T47D (cell line): ENCODE data around the gene AGAP2.

Source experiments
- DNase-seq, 2 experiments: peaks; one replicate each; pipeline versions ENCODE4 v3.0.0 to v3.0.0-alpha.2; 2011 to 2012; ENCODE audit warnings: low read depth in 1 of 2, low spot score in 1 of 2
- JUND ChIP-seq: IDR thresholded peaks from 2 replicates; pipeline ENCODE4 v1.6.1; 2012; ENCODE audit warnings: low read depth
- in situ Hi-C: cut with HindIII; loops from 2 replicates; pipeline ENCODE4 v1.10.0; 2016; ENCODE audit warnings: low sequenced_read_pairs, low pct_unique_long_range_greater_than_20kb

Gene AGAP2

DNA sequence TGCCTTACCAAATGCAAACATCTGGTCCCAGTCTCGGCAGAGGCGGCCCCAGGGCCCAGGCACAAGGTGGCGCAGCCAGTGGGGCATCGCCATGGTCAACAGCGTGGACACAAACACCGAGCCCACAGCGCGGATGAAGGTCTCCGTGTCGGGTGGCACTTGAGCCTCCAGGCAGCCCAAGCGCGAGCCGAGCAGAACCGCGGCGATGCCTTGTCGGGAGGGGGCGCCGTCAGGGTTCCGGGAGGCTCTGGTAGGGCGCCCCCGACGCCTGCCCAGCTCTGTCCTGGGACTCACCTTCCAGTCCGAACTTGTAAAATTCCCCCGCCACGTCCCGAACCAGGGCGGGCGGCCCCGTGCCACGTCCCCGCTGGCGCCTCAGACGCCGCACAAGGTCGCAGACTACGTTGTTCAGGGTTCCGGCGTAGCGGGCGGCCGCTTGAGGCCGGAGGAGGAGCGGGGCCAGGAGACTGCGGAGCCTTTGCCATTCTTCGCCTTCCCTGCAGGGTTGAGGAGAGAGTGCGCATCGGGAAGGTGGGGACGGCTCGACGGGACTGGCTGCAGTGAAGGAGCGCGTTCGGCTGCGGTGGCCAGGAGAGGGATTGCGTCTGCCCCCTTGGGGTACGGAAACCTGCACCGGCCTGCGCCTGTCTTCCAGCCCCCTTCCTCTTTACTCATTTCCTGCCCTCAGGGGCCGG is 26.6 kb upstream of the AGAP2 start:
- DNase-seq = peak; percentile 55 to 63
- no peak for TF ChIP-seq JUND
- in situ Hi-C loops = no loop called here

DNA sequence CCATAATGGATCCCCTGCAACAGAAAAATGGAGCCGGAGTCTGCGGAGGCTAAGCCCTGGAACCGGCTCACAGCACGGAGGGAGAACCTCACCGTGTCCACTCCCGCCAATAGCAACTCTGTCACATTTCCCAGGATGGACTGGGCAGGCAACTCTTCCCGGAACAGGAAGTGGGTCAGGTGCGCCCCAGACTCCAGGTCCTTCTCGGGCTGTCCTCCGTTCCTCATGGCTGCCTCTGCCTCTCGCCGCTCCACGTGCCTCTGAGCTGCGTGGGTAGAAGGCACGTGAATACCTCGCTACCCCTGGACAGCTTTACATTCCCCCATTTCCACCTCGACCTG is 26.1 kb upstream of the AGAP2 start:
- no peak for TF ChIP-seq JUND
- DNase-seq = peak in 1 of 2 experiments; percentile 45
- in situ Hi-C loops = no loop called here

DNA sequence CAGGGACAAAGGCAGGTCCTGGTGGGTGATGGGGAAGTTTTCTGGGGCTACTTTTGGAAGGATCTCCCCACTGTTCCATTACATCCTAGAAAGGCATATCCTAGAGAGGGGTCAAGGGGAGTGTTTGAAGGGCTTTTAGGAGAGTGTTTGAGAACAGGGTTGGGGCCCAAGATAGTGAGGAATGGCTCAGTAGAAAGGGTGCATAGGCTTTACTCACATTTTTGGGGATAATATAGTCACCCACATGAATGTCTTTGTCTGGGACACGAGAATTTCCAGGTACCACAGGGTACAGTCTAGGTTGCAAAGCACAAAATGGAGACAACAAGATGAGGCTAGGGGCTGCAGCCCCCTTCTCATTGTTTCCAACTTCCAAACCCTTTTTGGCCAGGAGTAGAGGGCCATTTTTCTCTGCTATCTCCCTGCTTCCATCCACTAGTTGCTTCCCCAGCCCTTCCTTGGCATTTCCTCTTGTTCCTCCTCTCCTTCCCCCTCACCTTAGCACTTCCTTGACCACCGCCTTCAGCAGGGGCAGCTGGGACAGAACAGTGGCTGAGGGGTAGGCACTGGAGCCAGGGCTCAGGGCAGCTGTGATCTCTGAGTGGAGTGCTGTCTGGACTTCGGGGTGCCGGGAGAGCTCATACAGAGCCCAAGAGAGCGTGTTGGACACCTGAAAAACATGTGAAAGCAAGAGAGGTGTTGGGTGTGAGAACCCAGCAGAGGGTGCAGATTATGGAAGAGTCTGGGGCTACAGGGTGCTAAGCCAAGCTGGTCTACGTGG is 25.5 kb upstream of the AGAP2 start:
- in situ Hi-C loops = no loop called here

DNA sequence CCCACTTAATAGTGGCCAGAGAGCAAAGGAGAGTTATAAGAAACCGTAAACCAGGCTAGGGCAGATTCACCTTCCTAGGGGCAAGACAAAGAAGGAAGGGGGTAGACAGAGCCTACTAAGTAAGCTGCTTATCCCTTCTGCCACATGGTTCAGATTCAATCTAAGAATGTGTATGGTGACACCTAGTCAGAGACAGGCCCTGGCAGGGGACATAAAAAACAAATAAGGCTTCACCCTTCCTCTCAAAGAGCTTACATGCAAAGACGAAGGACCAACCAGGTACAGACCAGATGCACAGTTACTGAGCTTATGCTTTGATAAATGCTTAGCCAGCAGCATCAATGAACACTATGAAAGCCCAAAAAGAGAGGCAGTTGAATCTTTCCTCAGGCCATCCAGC is 23.9 kb upstream of the AGAP2 start:
- in situ Hi-C loops = no loop called here
- no peak for TF ChIP-seq JUND
- DNase-seq = no peak

More for the DNA sequence above, 25.5 kb upstream of the AGAP2 start:
- DNase-seq = no peak
- TF ChIP-seq JUND = no peak

DNA sequence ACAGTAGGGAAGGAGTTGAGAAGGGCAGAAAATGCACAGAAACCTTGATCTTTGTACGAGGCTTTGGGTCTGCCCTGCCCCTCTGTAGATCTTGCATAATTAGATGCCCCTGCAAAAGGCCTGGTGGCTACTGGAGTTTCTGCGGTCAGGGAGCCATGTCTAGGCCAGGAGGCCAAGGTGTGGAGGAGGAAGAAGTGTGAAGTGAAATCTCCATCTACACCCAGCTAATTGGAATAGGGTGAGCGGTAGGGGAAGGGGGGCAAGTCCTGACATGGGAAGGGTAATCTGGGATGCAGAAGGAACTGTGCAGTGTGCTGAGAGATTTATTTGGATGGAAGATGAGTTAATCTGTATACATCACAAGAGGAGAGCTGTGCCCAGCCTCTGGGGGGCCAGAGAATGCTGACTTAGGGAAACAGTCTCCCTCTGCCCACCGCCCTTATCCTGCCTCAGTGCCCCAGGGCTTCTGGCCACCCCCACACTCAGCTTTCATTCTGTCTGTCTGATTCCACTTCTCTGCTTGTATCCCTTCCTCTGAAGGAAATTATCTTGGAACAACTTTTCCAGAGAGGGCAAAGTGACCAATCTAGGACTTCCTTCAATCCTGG is 23.0 kb upstream of the AGAP2 start:
- no peak for DNase-seq
- TF ChIP-seq JUND = no peak
- in situ Hi-C loops = no loop called here

DNA sequence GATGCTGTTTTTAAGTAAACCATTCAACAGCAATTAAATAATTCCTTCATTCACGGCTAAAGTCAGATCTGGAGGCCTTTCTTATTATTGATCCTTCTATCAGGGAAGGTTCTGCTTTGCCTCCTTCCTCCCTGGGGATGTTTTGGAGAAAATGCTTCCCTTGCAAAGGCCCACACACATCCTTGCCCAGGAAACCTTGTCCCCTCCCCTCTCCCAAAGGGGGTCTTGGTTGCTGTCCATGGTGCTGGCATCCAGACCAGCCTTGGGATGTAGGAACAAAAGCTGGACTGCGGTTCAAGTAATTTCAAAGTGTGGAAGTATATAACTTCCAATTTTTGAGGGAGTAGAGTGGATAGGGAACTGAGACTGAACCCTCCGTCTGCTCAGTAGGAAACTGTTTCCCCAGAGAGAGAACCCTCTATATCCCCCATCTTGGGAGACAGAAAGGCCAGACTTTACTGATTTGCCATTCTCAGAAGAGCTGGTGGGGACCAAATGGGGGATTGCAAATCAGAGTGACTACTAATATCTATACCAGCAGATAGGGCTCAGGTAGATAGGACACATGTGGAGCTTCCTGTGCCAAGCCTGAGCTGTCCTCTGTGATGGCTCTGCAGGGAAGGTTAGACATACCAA is 21.9 kb upstream of the AGAP2 start:
- TF ChIP-seq JUND = no peak
- no peak for DNase-seq
- in situ Hi-C loops = no loop called here

DNA sequence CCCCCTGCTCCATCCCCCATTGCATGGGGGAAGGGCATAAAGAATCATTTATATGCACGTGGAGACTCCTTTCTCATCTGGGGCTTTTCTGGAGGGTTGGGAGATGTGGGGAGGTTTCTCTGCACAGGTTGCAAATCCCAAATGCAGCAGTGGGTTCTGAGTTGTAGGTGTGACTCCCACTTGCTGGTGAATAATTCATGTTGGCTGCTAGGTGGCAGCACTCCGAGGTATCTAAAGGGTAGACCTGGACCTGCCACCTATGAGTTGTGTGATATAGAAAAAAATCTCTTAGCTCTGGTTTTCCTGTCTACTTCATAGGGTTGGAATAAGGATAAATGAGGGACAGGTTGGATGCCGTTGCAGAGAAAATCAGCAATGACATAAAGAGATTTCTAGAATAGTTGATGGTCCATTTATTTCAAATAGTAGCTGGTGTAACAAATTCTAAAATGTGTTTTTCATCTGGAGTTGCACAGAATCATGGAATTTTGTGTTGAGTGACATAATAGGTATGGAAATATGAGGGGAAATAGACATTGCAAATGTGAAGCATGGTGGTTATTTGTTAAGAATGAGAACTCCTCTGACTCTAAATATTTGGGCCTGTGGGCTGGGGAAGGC is 20.9 kb upstream of the AGAP2 start:
- peak; percentile 76 to 79 for DNase-seq
- in situ Hi-C loops = no loop called here
- TF ChIP-seq JUND = no peak

DNA sequence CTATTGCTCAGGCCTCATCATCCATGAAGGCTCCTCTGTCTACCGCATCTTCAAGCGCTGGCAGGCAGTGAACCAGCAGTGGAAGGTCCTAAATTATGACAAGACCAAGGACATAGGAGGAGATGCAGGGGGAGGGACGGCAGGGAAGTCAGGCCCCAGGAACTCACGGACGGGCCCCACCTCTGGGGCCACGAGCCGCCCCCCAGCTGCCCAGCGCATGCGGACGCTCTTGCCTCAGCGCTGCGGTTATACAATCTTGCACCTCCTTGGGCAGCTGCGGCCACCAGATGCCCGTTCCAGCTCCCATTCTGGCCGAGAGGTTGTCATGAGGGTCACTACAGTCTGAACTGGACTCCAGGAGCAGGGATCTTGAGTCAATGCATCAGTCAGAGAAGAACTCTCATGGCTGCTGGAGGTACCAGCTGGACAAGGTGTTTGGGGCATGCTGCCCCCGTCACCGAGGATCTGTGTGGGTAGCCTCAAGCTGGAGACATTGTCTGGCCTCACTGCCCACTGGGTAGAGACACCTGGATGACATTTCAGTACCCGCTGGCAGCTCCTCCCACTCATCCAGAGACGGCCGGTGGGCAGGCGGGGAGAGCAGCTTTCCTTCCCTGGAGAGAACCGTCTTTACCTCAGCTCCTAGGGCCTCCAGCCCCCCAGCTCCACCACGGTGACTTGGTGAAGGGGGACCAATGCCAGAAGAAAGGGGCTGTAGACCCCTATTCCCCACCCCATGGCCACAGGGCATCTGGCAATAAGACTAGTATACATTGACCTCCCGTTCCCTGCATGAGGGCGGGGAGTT is 20.2 kb upstream of the AGAP2 start:
- DNase-seq = no peak
- in situ Hi-C loops = no loop called here
- TF ChIP-seq JUND = no peak

DNA sequence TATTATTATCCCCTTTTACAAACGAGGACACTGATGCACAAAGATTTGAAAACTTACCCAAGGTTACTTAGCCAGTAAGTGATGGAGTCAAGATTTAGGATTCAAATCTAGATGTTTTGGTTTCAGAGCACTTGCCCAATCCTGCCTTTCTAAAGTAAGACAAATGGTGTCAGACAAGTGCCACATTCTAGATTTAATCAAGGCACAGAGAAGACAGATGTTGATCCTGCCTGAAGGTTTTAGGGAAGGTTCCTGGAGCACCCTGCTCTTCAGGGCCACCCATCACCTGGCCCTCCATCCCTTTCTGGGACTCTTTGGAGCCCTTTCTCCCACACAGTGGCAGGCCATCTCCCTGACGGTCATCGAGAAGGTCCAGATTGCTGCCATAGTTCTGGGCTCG is 19.2 kb upstream of the AGAP2 start:
- no peak for DNase-seq
- TF ChIP-seq JUND = no peak
- in situ Hi-C loops = no loop called here

DNA sequence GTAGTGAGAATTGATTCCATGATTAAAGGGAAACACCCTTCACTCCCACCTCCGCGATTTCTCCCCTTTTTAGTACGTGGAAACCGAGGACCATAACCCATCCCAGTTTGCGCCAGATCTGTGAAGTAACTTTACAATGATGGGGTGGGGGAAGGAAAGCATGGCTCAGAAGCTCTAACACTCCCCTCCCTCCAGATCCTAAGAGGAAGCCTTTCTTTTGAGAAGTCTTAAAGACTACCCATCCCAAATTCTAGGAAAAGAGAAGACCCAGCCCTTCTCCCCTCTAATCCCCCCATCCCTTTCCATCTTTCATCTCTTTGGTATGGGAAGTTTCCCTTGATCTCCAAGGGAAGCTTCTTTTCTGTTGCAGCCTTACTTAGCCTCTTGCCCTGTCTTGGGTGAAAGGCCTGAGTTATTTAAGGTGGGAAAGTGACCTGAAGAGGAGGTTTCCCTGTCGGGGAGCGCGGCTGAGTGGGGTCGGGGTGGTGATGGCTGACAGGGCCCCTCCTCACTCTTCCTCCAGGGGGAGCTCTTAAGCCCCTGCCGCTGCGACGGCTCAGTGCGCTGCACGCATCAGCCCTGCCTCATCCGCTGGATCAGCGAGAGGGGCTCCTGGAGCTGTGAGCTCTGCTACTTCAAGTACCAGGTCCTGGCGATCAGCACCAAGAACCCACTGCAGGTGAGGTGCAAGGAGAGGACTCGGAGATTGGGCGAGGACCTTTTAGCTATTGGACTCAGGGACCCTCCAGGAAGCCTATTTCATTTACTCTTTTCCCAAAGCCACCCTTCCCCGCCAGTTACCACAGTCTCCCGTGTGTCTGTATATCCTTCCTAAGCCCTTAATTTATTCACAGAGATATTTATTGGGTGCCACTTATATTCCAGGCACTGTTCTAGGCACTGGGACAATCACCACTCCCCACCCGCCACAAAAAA is 18.1 kb upstream of the AGAP2 start:
- TF ChIP-seq JUND = no peak
- in situ Hi-C loops = no loop called here
- no peak for DNase-seq
